GM19025 (cell line): ENCODE results near the gene SLC25A11.

Experiments used
- ATAC-seq: cut with Tn5 transposase; IDR thresholded peaks from one replicate; pipeline ENCODE4 v1.9.1; 2021; ENCODE audit warnings: mild to moderate bottlenecking, low read depth, moderate library complexity; ENCODE audit not compliant: unreplicated experiment

The SLC25A11 gene

DNA sequence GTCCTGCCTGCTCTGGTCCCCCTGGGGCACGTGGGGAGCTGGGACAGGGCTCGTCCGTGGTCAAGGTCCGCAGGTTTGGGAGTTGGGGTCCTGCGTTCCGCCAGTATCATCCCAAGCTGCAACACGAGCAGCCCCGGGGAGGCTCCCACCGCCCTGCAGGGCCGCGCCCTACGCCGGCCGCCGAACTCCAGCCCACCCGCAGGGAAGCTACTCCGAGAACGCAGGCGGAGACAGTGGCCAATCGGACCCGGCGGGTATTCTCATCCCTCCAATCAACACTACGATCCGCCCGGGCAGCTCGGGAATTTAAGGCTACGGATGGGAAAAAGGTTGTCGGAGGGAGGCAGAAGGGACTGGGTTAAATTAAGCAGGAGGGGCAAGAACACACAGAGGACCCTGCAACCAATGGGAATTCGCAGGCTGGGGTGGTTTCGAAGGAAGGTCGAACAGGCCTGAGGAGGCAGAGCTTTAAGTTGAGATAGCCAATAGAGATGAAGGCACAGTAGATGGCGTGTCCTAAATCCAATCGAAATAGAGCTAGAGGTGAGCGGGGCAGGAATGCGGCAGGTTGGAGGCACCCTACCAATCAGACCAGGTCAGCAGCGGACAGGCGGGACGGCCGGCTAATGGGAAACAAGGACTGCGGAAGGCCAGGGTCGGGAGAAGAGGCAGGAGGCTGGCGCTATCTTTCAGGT lies 27.1 kb upstream of the SLC25A11 start:
- peak; percentile 76 for ATAC-seq

DNA sequence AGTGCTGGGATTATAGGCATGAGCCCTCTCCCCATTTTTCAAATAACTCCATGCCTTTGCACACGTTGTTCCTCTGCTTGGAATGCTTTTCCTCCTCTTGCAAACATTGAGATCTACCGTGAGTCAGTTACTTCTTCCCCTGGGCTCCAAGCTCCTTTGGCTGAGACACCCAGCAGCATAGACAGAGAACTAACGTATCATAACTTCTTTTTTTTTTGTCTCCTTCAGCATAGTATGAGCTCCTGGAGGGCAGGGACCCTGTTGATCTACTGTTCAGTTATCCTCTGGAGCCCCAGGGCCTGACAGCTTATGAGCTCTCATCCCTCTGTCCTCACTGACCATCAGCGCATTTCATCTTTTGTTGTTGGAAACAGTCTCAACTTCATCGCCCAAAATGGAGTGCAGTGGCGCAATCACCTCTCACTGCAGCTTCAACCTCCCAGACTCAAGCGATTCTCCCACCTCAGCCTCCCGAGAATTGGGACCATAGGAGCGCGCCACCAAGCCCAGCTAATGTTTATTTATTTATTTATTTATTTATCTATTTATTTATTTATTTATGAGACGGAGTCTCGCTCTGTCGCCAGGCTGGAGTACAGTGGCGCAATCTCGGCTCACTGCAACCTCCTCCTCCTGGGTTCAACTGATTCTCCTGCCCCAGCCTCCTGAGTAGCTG lies 25.6 kb upstream of the SLC25A11 start:
- no peak for ATAC-seq

DNA sequence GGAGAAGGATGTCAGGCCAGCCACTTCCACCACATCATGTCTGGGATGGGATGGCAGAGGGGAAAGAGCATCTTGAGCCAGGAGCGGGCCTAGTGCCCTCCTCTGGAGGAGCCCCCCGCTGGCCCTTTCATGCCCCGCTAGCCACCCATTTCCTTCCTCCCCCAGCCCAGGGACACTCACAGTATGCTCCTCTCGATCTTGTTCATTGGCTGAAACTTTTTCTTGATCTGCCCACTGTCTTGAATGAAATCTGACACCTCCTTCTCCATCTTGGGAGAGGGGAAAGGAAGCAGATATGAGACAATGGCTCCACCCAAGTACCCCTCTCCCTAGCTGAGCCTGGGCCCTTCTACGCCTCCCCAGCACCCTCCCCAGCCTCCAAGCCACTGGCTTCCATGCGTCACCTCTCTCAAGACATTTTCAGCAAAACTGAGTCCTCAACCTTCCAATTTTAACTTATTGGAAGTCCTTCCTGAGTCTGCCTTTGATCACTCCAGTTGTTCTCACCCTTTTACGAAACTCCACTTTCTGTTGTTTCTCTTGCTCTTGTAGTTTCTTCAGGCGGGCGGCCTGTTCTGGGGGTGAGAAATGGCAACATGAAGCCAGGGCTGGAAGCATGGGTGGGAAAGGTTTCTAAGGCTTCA lies 20.6 kb upstream of the SLC25A11 start:
- ATAC-seq: no peak

DNA sequence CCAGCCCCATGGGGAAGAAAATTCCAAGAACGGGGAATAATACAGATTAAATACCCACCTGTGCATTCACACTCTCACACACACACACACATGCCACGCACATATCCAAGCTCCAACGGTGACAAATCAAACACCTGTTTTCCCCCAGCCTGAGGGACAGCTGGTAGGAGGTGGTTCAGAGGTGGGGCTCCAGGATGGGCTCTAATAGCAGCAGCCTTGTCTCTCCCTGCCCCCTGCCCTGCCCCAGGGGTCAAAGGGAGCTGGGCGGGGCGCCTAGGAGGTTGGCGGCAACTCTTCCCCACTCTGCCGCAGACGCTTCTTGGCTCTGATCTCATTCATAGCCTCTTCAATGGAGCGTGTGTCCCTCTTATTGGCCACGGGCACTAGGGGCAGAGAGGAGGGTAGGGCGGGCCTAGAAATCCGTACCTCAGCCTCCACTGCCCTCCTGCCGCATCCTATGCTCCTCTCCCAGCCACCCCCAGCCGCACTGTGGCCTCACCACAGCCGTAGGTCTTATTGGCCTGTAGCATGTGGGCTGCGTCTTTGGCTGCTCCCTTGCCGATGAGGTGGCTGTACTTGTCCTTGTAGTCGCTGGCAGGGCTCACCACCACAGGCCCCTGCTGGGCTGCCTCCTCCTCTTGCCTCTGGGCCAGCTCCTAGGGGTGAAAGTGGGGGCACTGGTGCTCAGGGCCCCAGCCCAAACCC lies 19.6 kb upstream of the SLC25A11 start:
- ATAC-seq: no peak

DNA sequence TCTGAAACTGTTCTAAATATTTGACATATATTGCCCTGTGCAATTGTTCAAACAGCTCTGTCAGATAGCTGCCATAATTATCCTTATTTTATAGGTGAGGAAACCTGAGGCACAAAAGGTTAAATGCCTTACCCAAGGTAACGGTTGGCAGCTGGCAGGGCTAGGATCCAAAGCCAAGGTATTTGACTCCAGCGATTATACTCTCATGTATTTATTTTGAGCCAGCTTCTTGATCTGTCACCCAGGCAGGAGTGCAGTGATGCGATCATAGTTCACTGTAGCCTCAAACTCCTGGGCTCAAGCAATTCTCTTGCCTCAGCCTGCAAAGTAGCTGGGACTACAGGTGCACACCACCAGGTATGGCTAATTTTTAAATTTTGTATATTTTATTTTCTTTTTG lies 18.3 kb upstream of the SLC25A11 start:
- ATAC-seq: no peak

DNA sequence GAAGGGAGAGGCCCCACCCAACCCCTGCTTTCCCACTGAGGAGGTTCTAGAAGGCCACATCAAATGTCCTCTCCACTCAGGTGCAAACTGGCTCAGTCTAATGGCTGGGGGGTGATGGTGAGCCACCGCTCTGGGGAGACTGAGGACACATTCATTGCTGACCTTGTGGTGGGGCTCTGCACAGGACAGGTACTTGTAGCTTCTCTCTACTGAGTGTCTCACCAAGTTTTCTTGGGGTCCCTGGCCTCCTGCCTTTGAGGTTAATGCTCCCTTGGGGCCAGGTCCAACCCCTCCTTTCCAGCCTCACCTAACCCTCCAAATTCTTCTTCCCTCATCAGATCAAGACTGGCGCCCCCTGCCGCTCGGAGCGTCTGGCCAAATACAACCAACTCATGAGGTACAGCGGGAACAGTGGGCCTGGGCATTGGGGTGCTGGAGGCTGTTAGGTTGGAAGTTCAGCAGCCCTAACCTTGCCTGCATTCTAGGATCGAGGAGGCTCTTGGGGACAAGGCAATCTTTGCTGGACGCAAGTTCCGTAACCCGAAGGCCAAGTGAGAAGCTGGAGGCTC lies 16.7 kb upstream of the SLC25A11 start:
- no peak for ATAC-seq

DNA sequence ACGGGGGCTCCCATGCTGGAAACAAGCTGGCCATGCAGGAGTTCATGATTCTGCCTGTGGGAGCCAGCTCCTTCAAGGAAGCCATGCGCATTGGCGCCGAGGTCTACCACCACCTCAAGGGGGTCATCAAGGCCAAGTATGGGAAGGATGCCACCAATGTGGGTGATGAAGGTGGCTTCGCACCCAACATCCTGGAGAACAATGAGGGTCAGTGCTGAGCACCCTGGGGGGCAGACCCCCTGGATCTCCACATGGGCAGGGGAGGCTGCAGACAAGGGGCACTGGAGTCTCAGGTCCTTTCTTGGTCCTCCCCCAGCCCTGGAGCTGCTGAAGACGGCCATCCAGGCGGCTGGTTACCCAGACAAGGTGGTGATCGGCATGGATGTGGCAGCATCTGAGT lies 15.2 kb upstream of the SLC25A11 start:
- ATAC-seq: no peak

DNA sequence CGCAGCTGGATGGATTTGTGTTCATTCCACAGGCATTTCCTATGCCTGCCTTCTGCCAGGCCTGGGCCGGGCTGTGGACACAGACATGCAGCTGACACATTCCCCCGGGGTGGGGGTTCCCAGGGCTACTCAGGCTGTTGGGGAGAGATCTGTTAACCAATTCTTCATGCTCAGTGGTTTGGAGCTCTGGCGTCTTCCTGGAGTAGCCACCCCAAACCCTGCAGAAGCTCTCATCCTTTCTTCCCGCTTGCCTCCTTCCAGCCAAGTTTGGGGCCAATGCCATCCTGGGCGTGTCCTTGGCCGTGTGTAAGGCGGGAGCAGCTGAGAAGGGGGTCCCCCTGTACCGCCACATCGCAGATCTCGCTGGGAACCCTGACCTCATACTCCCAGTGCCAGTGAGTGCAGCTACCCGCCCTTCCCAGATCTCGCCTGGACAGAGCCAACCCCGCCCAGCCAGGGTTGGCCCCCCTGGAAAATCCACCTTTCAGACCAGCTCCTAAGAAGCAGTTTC lies 13.7 kb upstream of the SLC25A11 start:
- no peak for ATAC-seq

DNA sequence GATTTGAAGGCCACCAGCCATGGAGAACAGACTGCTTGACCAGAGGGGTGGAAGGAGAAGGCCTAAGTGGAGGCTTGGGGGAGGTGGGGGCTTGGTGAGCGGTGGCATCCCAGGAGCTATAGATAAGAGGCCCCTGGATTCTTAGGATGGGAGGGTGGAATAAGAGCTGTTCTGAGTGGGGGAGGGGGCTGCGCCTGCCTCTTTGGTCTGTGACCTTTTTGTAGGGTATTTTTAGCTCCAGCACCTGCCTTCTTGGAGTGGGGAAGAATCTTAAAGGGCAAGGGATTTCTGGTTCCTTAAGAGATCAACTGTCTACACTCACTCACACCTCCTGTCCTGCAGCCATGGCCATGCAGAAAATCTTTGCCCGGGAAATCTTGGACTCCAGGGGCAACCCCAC lies 11.6 kb upstream of the SLC25A11 start:
- ATAC-seq: no peak

DNA sequence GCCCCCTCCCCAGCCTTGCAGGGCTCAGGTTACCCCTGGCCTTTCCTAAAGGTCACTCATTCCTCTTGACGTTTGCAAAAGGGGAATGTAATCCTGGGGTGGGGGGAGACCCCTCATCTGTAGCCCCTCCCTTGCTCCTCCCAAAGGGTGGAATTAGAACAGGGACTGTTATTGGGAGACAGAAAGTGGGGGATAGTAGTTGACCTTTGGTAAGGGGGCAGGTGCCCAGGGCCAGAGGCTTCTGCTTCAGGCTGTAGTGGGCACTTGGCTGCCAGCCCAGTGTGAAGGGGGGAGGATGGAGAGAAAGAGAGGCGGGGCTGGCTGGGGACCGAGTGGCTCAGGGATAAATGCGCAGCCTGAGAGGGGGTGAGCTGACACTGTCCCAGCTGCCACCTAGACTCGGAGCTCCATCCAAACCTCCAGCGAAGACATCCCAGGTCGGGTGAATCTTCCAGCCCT lies 10.9 kb upstream of the SLC25A11 start, which contains the start of gene ENO3:
Gene ENO3, plus strand, starts transcription at position 374 of the 459 bp plus-strand sequence. CDS start 711 bp downstream, outside the sequence.
- no peak for ATAC-seq

DNA sequence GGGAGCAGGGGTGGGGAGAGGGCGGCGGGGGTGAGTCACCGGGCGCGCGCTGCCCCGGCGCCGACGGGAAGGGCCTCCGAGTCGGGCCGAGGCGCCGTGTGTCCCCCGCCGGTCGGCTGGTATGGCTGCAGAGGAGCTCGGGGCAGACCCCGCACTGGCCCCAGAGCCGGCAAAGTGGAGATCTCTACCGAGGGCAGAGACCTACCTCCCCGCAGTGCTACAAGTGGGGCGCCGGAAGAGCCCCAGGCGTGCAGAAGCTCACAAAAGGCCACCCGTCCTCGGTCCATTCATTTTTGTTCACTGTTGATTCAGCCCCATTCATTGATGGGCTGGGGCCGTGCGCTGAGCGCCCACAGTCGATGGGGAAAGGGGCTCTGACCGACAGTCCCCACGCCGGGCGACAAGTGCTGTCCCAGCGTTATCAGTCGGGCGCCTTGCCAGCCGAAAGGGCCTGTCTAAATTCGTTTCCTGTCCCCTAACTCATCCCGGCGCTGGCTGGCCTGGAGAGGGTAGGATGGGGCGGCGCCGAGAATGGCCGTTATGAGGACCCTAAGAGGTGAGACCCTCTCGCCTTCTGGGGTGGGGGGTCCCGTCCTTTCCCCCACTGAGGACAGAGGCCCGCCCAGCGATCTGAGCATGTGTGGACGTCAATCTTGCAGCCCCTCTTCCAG lies 10.4 kb upstream of the SLC25A11 start:
- ATAC-seq: no peak

DNA sequence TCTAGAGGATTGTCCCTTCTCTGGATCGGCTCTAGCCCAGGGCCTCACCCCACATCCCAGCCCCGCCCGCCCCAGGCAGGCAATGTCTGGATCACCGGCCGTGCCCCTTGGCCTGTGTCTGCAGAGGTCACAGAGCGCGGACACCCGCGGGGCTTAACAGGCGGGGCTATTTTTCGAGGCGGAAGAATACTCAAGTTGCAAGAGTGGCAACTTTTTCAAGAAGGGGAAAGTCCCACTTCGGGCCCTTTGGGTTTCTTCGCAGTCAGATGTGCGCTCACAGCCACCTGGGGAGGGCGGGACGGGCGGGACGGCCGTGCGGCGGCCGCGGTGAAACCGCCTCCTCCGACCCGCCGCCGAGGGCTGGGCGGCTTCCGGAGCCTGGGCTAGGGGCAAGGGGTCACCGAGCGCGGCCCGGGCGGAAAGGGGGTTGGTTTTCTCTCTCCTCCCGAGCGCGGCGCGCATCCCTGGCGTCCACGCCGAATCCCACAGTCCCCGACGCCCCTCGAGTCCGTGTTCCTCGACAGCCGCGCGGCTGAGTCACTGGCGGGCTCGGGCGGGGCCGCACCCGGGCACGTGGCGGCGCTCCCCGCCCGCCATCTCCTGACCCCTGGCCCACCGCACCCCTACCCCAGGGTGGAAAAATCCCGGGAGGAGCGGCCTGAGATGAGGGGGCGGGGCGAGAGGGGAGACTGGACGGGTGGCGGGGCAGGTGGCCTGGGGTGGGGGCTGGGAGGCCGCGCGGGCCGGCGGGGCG lies 9.7 kb upstream of the SLC25A11 start:
- peak; percentile 32 for ATAC-seq

DNA sequence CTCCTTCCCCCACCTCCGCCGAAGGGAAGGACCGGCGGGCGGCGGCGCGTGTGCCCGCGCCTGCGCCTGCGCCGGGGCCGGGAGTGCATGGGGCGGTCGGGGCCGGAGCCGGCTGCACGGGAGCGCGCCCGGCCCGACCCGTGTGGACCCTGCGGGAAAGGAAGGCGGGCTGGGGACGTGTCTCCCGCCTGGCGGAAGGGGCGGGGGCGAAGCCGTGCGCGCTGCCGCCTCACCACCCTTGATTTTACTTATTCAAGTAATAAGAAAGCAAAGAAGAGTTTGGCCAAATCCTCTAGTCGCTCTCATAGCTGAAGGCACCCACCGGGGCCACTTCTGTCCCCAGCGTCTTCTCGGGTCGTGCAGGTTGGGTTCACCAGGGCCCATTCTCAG lies 9.1 kb upstream of the SLC25A11 start:
- ATAC-seq: peak; percentile 20

DNA sequence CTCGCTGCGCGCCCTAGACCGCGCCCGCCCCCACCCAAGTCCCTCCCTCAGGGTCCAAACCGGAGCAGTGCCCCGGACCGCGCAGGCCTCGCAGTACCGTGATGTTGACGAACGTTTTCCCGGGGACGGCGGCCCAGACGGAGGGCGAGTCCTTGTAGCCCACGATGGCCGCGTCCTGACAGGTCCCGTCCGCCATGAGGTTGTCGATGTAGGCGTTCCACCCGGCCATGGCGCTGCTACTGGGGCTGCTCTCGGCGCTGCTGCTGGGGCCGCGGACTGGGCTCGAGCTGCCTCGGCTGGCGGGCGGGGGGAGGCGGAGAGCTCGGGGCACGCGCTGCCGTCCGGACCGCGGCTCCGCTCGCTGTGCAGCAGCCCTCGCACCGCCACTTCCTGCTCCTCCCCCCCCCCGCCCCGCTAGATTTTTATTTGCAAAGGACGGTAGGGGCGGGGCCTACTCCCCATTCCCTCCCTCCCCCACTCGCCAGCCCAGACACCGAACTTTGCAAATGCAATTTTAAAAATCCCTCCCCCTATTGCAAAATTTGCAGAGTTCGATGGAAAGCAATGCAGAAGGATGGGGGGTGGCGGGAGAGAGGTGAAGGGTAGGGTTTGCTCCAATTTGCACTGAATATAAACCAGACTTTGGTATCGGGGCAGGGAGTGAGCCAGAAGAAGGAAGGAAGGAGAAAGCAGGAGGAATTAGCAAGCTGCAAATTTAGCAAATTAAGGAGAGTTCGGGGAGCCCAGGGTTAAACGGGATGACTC lies 8.5 kb upstream of the SLC25A11 start, which contains the start of gene PFN1:
Gene PFN1, minus strand, starts transcription at position 365 of the 765 bp plus-strand sequence. Its CDS starts 136 bp downstream, at position 229.
- ATAC-seq: no peak

DNA sequence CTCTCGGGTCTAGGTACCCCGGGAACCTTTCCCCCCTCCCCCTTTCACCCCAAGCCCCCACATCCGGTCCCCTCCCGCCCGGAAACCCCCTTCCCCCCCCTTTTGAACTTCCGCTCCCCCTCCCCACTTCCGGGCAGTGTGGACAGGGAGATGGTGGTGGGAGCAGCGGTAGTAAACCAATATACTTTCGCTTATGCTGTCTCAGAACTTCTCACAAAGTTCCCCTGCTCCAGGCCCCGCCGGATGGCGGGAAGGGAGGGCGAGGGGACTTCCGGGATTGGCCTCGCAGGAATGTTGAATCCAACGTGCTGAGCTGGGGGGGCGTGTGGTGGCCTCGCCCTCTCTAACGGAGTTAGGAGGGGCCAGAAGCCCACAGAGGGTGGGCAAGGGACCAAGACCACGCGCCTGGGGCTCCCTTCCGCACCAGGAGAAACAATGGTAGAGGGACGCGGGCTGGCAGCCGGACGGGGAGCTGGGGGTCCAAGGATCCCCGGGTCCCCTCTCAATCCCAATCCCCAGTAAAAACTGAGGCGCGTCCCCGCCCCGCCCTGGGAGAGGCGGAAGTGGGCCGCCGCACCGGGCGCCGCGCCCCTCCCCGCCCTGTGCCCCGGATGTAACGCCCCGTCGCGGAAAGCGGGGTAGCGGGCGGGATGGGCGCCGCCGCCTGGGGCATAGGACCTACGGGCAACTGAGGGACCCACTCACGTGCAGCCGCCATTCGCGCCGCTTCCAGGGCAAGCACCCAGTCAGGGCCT lies 7.7 kb upstream of the SLC25A11 start:
- no peak for ATAC-seq

DNA sequence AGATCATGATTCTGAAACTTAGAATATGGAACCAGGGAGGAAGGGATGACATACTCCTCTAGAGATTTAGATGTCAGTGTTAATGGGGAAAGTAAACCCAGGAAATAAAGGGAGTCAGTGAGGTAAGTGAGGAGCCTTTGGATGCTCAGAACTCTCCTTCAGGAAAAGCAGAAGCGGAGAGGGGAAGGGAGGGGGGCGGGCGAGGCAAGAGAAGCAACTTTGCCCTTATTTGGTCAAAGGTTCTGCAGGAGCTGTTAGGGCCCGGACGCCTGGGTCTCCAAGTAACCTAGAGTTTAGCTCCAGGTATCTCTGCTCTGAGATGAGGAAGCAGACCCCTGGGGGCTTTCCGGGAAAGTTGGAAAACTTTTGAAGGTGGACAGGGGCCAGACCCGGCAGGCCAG lies 7.2 kb upstream of the SLC25A11 start:
- no peak for ATAC-seq

DNA sequence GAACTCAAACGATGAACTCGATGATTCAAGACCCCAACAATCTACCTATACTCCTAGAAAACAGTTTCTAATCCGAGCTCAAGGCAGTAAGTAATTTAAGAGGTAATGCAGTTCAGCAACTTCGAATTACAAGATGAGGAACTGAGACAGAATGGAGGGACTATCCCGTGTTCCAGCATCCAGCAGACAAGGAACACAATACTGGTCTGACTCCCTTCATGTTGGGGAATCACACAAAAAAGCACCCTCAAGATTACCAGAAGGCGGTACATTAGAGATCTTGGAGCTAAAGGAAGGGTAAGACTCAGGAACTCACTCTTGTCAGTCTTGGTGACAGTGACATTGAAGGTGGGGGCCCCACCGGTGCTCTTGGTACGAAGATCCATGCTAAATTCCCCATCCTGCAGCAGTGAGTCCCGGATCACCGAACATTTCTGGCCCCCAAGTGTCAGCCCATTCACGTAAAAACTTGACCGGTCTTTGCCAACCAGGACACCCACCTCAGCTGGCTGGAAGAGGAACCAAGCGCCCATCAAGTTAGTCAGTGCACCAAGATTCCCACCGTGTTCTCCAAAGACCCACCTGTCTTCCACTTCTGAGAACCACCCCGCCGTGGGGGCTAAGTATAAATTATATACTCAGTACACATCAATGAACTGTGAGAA lies 6.6 kb upstream of the SLC25A11 start:
- ATAC-seq: no peak
